ENCODE measurements around the gene MAGI2.

Gene MAGI2

DNA sequence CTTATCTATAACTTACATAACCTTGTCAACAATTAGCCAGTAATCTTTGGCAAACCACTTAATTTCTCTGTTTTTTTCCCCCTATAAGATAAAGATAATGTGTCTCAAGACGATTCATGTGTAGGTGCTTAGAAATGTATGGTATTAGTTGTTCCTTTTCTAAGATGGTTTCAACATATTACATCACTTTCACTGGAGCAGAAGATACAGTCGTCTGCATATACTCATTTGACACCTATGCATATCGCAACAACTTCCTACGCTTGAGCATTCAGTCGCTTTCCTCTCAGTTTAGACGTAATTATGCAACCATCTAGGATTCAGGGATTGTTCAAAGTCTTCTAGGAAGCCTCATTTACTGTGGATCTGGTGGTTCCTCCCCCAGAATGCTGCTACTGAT lies 1258.2 kb downstream of the MAGI2 start:
- DNase-seq = no peak

- no peak for DNase-seq
Observed at GRCh38 chr7:78194611-78195010, 1258.9 kb downstream of the MAGI2 start.

- DNase-seq = no peak
Observed at GRCh38 chr7:78191475-78192079, 1261.9 kb downstream of the MAGI2 start.

DNA sequence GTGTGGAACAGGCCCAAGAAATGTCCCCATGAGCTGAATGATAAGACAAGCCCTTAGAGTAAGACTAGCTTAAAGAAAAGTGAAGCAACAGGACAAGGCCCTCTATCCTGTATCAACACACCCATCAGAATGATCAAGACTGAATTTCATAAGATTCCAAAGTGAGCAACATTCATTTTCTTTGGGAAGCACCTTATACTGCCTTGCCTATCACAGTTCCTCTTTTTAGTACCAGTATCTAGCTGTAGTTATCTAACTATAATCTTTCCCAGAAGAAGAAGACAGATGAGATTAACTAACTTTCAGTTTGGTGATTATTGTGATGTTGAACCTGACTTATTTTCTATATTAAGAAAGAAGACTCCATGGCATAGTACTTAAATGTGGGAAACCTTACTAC lies 1263.7 kb downstream of the MAGI2 start:
- DNase-seq = no peak

- no peak for DNase-seq
Observed at GRCh38 chr7:78185149-78185745, 1268.2 kb downstream of the MAGI2 start.

- no peak for DNase-seq
Observed at GRCh38 chr7:78184299-78184698, 1269.2 kb downstream of the MAGI2 start.

DNA sequence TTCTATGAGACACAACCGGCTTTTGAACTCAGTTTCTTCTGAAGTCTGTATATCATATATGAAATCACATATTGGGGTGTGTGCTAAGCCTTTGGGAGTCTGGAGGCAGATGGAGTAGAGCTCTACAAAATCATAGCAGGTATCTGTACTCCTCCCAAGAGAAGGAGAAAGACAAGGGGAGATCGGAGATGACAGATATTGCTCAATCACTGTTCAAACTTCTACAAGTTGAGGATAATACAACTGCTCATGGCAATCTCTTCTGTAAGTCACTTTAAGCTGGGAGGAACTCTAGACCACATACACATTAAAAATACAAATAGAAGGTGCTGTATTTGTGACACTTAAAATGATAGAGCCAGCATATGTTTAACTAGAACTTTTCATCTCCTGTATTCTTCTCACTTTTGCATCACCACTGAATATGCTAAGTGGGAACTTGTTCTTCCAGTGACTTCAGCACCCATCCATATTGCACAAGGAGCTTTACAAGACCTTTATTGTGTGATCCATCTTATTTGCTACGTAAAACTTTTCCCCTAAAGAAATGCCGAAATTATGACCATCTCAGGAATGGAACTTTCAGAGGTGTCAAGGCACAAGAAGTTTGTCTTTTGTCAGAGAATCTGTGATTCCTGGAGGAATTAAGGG lies 1273.5 kb downstream of the MAGI2 start:
- no peak for DNase-seq

DNA sequence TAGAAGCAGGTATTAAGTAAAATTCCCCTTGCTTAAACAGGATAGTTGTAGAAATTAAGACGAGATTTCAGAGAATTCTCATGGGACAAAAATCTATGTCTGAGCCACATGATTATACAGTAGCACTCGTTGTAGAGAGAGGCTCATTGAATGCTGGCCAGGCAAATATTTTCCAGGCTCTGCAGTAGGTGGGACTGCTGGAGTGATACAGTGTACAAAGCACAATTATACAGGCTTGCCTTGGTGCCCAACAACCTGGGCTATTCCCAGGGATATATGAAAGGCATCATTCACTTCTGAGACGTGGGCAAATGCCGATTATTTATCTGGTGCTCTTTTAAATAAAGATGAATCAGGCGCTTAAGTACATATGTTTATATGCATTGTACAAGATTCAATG lies 1274.3 kb downstream of the MAGI2 start:
- no peak for DNase-seq

DNA sequence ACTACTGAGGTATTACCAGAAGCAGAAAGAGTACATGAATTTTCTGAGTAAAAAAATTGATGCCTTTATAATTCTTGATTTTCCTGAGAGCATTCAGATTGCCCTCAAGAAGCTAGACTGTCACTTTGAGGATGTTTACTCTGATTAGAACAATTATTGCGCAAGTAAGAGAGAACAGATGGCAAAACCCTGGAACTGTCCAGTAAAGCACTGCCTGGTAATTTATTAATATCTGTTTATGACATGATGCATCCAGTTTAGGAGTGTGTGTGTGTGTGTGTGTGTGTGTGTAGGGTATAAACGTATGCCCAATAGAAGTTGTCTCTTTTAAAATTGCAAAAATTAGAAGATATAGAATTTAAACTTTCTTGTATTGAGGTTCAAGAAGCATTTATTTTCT lies 1275.1 kb downstream of the MAGI2 start:
- no peak for DNase-seq

DNA sequence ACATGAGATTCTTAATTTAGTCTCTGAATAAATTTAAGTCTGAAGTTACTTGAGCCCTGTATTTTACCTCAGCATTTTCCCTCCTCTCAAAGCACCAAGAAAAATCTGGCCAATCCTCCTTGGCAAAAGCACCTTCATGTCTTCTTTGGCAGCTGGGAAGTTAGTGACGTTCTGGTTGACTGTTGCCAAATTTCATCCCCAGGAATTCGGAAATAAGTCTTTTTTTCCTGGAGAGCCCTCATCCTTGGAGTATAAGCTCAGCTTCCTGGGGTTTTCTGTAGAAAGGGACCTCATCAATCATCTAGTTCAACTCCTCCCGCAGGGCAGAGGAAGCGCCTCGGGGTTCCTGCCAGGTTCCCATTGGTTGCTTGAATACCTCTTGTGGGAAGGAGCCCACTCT lies 1277.3 kb downstream of the MAGI2 start:
- DNase-seq = no peak

- DNase-seq = no peak
Observed at GRCh38 chr7:78175330-78176100, 1278.0 kb downstream of the MAGI2 start.

- no peak for DNase-seq
Observed at GRCh38 chr7:78173666-78174065, 1279.8 kb downstream of the MAGI2 start.

- DNase-seq = no peak
Observed at GRCh38 chr7:78172933-78173591, 1280.4 kb downstream of the MAGI2 start.

DNA sequence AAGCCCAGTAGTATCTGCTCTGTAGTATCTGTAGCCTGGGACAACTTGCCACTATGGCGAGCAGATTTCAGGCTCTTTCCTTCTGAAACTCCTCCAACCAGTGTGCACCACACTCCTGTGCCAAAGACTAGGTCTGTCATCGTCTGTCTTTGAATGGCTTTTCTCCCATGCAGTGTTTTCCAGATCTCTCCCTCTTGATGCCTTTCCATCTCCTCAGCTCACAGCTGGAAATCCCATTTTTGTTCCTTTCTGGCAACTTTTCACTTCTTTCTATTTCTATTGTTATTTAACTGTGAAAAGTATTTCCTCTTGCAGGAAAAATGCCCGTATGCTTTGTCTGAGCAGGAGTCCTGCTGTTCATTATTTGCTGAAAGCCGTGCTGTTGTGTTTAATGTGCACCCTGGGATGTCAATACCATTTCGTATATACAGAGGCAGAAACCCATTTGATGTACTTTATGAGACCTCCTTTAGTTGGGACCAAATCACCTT lies 1281.2 kb downstream of the MAGI2 start:
- DNase-seq = no peak

DNA sequence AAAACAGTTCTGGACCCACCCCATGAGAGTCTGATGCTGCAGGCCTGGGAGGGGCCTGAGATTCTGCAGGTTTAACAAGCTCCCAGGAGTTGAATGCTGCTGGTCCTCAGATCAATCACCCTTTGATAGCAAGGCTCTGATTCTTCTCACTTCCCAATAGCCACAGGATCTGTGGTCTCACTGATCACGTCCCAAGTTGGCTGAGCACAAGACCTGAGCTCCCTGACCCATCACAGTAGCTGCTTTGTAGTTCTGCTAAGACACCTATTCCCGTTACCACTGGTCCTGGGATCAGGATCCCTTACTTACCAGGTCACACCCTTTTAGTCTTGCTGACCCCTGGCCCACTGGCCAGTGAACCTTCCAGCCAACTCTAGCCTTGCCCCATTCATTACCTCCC lies 1282.1 kb downstream of the MAGI2 start:
- no peak for DNase-seq

DNA sequence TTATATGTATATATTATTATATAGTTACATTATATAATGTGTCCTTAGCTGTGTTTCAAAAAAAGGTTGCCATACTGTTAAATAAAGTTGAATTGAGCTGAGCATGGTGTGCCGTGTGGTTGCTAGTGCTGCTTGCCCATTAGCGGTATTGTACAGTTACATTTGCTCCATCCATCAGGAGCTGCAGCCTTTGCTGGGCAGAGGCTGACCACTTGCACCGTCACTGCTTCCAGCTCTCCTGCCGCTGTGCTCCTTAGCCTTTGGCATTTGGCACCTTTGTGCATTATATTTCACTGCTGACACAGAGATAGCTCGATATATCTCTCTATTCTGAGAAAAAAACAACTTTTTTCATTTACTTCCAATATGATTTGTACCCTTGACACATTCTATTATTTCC lies 1282.7 kb downstream of the MAGI2 start:
- no peak for DNase-seq

DNA sequence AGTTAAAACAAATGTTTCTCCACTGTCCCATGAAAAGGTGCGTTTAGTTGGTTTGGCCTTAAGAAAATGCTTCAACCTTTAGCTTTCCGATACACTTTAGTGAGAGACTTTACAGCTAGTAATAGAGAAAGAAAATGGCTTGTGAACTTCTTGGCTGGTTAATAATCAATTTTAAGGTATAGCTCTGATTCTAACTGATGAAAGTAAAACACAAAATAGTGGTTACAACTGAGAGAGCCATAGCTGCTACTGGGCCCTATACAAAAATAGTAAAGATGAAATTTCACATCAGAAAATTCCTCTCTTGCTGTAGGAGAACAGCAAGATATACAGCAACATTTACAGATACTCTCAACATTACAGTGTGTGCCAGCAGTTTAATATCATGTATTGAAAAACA lies 1283.5 kb downstream of the MAGI2 start:
- no peak for DNase-seq

DNA sequence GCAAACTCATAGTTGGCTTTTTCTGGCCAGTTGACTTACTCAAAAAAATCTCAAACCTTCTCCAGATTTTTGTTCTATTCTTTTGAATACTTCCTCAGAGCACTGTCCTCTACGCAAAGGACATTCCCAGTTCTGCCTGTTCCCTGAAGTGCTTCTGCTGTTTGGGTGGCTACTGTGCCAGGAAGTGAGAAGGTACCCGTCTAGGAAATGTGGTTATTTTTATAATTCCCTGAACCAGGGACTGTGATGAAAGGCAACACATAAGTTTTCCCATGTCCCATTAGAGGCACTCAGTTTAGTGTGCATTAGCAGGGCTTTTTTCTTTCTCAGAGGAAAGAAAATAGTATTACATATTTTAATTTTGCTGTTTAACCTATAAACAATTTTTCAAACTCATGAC lies 1284.6 kb downstream of the MAGI2 start:
- DNase-seq = no peak

DNA sequence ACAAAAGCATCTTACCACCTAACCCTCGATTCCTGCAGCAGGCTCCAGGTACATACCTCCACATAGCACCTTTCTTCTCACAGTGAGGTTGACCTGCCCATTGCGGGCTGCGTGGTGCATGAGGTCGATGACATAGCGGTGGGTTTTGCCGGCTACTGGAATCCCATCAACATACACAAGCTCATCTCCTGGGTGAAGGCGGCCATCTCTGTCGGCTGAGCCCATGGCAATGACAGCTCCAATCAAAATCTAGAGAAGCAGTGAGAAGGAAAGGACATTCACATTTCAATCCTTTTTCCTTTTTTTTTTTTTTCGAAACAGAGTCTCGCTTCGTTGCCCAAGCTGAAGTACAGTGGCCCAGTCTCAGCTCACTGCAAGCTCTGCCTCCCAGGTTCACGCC lies 1285.6 kb downstream of the MAGI2 start:
- DNase-seq = no peak

DNA sequence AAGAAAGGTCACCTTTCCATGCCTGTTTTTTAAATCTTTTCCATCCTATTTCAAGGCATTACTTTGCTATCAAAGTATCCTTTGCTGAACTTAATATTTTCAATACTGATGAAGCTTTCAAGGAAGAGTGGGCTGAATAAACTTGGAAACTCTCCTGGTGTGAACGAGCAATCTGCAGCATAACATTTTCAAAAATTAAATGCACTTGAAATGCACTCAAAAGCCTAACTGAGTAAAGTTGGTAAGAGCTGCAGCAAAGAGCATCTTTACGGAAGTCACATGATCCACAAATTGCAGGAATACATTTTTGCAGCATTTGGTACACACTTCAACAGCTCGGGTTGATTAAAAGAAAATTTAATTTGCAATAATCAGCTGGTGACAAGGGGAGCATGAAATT lies 1287.6 kb downstream of the MAGI2 start:
- DNase-seq = no peak

DNA sequence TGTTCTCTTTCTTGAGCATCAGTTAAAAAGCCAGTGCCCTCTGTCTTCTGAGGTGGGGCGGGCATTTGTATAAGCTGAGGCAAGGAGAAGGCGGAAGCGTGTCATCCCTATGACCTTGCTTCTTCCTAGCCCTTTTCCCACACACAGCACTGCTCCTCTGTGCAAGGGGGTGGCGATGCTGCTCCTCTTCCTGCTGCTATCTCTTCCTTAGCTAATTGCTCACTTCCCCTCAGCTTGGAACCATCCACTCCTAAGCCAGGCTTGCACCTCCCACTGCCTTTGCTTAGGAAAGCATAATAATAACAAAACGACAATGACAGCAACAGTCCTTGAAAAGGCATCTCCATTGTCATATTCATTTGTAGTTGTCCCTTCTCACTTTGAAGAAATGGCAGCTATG lies 1288.0 kb downstream of the MAGI2 start:
- DNase-seq = no peak

- DNase-seq = no peak
Observed at GRCh38 chr7:78164459-78164858, 1289.0 kb downstream of the MAGI2 start.

- no peak for DNase-seq
Observed at GRCh38 chr7:78161781-78162180, 1291.7 kb downstream of the MAGI2 start.
